HEK293 (cell line): Measurements from ENCODE around the gene PIGS.

Experiments
- CTCF ChIP-seq: fragments of 450-650 bp; formaldehyde crosslinking; IDR thresholded peaks from 2 replicates; pipeline ENCODE4 v1.5.1; 2016; ENCODE audit warnings: missing biosample characterization, missing genetic modification characterization
- IKZF3 ChIP-seq: fragments of 450-650 bp; IDR thresholded peaks from 2 replicates; pipeline ENCODE4 v1.5.0; 2018; ENCODE audit warnings: missing biosample characterization, mild to moderate bottlenecking, missing genetic modification characterization, moderate library complexity

DNA sequence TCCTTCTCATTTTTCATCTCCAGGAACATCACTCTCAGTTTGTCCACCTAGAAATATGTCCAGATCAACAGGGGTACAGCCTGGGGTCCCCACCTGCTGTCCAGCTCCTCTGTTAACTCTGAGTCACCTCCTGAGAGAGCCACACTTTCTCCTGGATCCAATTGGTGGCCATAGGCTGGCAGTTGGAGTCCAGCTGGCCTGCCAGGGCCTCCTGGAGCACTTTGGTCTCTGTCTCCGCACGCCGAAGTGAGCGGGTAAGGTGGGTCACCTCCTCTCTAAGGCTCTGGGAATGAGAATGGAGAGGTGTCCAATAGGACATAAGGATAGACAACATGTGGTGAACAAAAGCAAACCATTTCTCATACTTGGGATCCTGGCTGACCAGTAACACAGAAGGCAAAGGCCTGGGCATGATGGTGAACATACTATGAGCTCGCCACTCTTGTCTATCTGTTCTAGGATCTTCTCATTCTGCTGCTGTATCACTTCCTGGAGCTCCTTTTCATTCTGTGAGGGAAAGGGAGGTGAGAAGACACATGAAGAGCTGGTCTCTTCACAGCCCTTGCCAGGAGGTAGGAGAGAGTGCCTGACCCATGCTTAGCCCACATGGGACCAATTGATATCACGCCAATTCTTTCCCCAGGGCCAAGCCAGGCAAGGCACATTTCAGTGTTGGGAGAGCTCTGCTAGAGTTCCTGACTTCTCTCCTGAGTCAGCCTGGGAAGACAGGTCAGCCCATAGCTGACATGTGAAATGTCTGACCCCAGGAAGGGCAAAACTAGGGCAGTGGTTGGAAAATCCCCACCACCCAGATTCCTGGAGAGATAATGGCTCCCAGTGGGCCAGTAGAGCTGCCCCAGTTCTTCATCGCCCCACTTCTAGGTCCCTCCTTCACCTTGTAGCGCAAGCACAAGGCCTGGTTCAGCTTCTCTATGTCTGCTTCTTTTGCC lies 7.2 kb upstream of the PIGS start:
- TF ChIP-seq IKZF3, result no peak
- no peak for TF ChIP-seq CTCF (tag by site-specific recombination)
